ENCODE results near the gene FYB1.

The FYB1 gene

DNA sequence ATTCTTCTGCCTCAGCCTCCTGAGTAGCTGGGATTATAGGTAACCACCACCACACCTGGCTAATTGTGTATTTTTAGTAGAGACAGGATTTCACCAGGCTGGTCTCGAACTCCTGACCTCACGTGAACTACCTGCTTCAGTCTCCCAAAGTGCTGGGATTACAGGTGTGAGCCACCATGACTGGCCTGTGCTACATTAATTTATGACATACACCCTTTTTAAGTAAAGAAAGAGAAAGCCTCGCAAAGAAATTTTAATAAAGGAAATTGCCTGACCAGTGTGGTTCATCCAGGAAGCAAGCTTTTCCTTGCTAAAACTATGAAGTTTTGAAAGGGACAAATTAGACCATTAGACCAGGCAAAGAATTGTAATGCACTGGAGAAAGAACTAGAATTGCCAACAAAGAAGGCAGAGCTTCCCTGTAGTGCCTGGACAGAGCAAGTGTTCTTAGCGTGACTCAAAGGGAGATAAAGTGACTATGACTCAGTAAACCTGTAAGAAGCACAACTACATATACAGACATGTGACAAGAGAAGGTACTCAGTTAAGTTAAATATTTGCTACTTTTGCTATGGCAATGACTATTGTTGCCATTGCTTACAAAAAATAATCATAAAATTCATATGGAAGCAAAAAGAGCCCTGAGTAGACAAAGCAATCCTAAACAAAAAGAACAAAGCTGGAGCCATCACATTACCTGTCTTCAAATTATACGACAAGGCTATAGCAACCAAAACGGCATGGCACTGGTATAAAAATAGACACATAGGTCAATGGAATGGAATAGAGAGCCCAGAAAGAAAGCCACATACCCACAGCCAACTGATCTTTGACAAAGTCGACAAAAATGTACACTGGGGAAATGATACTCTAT lies 54.6 kb downstream of the FYB1 start:
- Histone ChIP-seq H4K8ac (ENCODE audit: low read length) (no peak overlapping the region), H3K36me3 (ENCODE audit: control insufficient read depth in 1 of 2, insufficient read depth in 2 of 2, low read depth in 1 of 2, low read length in 2 of 2) (no peaks in the 10 kb centered on the region), H3K9me3 (ENCODE audit: control insufficient read depth, low read length) (no peaks in the 10 kb centered on the region), H3K4me3 (ENCODE audit: insufficient read depth in 1 of 2, low read depth in 1 of 2, low read length in 2 of 2) (no peak overlapping the region), H3K27me3 (ENCODE audit: control insufficient read depth in 1 of 2, insufficient read depth in 1 of 2, low read length in 2 of 2) (no peaks in the 10 kb centered on the region), H3K4ac (ENCODE audit: low read depth in 1 of 2, low read length in 2 of 2) (no peak overlapping the region), H2AK5ac (ENCODE audit: low read length, severe bottlenecking) (peak overlapping the region; percentile 22), H3K18ac (ENCODE audit: low read depth in 1 of 2, low read length in 2 of 2) (no peak overlapping the region), H3K27ac (ENCODE audit: low read length, poor library complexity, severe bottlenecking) (no peak overlapping the region), H2BK12ac (ENCODE audit: low read length in 2 of 2) (no peak overlapping the region), H3K23ac (ENCODE audit: low read length in 2 of 2) (no peak overlapping the region), H3K79me1 (replicated peaks; ENCODE audit: low read length, poor library complexity, severe bottlenecking) (no peaks in the 10 kb centered on the region), H2BK15ac (ENCODE audit: low read depth, poor library complexity, severe bottlenecking) (no peak overlapping the region), H4K91ac (ENCODE audit: low read length) (no peak overlapping the region), H2BK120ac (ENCODE audit: low read depth, low read length) (no peak overlapping the region), H2AFZ (ENCODE audit: low read depth, low read length) (no peak overlapping the region), H3K4me1 (ENCODE audit: control insufficient read depth, insufficient read depth, low read depth, low read length) (peaks cover 2% of the 10 kb centered on the region), H2BK5ac (ENCODE audit: low read depth, low read length, poor library complexity, severe bottlenecking) (no peak overlapping the region), H3K9ac (ENCODE audit: low read length) (no peak overlapping the region), H3K14ac (ENCODE audit: low read length in 2 of 2) (no peak overlapping the region), H3K4me2 (ENCODE audit: low read length, poor library complexity, severe bottlenecking) (no peak overlapping the region)
- no peak for DNase-seq
- 97% methylated on average over 5 of the region's 7 CpGs for WGBS

- 67% methylated on average over 1 of the region's 1 CpG for WGBS
- Histone ChIP-seq H3K9me3 (ENCODE audit: control insufficient read depth, low read length) (no peaks in the 10 kb centered on the region), H4K8ac (ENCODE audit: low read length) (no peak overlapping the region), H3K4me3 (ENCODE audit: insufficient read depth in 1 of 2, low read depth in 1 of 2, low read length in 2 of 2) (no peak overlapping the region), H3K27ac (ENCODE audit: low read length, poor library complexity, severe bottlenecking) (no peak overlapping the region), H3K23ac (ENCODE audit: low read length in 2 of 2) (no peak overlapping the region), H3K4me2 (ENCODE audit: low read length, poor library complexity, severe bottlenecking) (no peak overlapping the region), H2BK15ac (ENCODE audit: low read depth, poor library complexity, severe bottlenecking) (no peak overlapping the region), H4K91ac (ENCODE audit: low read length) (no peak overlapping the region), H3K4me1 (ENCODE audit: control insufficient read depth, insufficient read depth, low read depth, low read length) (peaks cover 2% of the 10 kb centered on the region), H3K14ac (ENCODE audit: low read length in 2 of 2) (no peak overlapping the region), H3K79me1 (replicated peaks; ENCODE audit: low read length, poor library complexity, severe bottlenecking) (no peaks in the 10 kb centered on the region), H3K4ac (ENCODE audit: low read depth in 1 of 2, low read length in 2 of 2) (no peak overlapping the region), H2AK5ac (ENCODE audit: low read length, severe bottlenecking) (no peak overlapping the region), H2AFZ (ENCODE audit: low read depth, low read length) (no peak overlapping the region), H2BK5ac (ENCODE audit: low read depth, low read length, poor library complexity, severe bottlenecking) (no peak overlapping the region), H2BK12ac (ENCODE audit: low read length in 2 of 2) (no peak overlapping the region), H2BK120ac (ENCODE audit: low read depth, low read length) (no peak overlapping the region), H3K18ac (ENCODE audit: low read depth in 1 of 2, low read length in 2 of 2) (no peak overlapping the region), H3K27me3 (ENCODE audit: control insufficient read depth in 1 of 2, insufficient read depth in 1 of 2, low read length in 2 of 2) (no peaks in the 10 kb centered on the region), H3K36me3 (ENCODE audit: control insufficient read depth in 1 of 2, insufficient read depth in 2 of 2, low read depth in 1 of 2, low read length in 2 of 2) (no peaks in the 10 kb centered on the region), H3K9ac (ENCODE audit: low read length) (no peak overlapping the region)
- DNase-seq, result no peak
Measured at GRCh38 chr5:39164016-39164415, 55.3 kb downstream of the FYB1 start.

- Histone ChIP-seq H3K18ac (ENCODE audit: low read depth in 1 of 2, low read length in 2 of 2) (no peak overlapping the region), H3K4ac (ENCODE audit: low read depth in 1 of 2, low read length in 2 of 2) (no peak overlapping the region), H4K91ac (ENCODE audit: low read length) (no peak overlapping the region), H2BK120ac (ENCODE audit: low read depth, low read length) (no peak overlapping the region), H3K14ac (ENCODE audit: low read length in 2 of 2) (no peak overlapping the region), H3K9me3 (ENCODE audit: control insufficient read depth, low read length) (no peaks in the 10 kb centered on the region), H3K9ac (ENCODE audit: low read length) (no peak overlapping the region), H3K79me1 (replicated peaks; ENCODE audit: low read length, poor library complexity, severe bottlenecking) (no peaks in the 10 kb centered on the region), H2AK5ac (ENCODE audit: low read length, severe bottlenecking) (no peak overlapping the region), H3K27ac (ENCODE audit: low read length, poor library complexity, severe bottlenecking) (no peak overlapping the region), H3K4me3 (ENCODE audit: insufficient read depth in 1 of 2, low read depth in 1 of 2, low read length in 2 of 2) (no peak overlapping the region), H3K4me1 (ENCODE audit: control insufficient read depth, insufficient read depth, low read depth, low read length) (peaks cover 2% of the 10 kb centered on the region), H2AFZ (ENCODE audit: low read depth, low read length) (no peak overlapping the region), H2BK12ac (ENCODE audit: low read length in 2 of 2) (no peak overlapping the region), H3K36me3 (ENCODE audit: control insufficient read depth in 1 of 2, insufficient read depth in 2 of 2, low read depth in 1 of 2, low read length in 2 of 2) (no peaks in the 10 kb centered on the region), H3K4me2 (ENCODE audit: low read length, poor library complexity, severe bottlenecking) (no peak overlapping the region), H2BK15ac (ENCODE audit: low read depth, poor library complexity, severe bottlenecking) (no peak overlapping the region), H2BK5ac (ENCODE audit: low read depth, low read length, poor library complexity, severe bottlenecking) (no peak overlapping the region), H3K27me3 (ENCODE audit: control insufficient read depth in 1 of 2, insufficient read depth in 1 of 2, low read length in 2 of 2) (no peaks in the 10 kb centered on the region), H3K23ac (ENCODE audit: low read length in 2 of 2) (no peak overlapping the region), H4K8ac (ENCODE audit: low read length) (no peak overlapping the region)
- DNase-seq, result no peak
Measured at GRCh38 chr5:39161578-39161977, 57.8 kb downstream of the FYB1 start.

GRCh38 chr5:39160576-39161213 lies 58.7 kb downstream of the FYB1 start:
- H3K23ac ChIP-seq (ENCODE audit: low read length in 2 of 2), result no peak overlapping the region
- H3K4me2 ChIP-seq (ENCODE audit: low read length, poor library complexity, severe bottlenecking), result no peak overlapping the region
- DNase-seq, result no peak
- peaks cover 2% of the 10 kb centered on the region for H3K4me1 ChIP-seq (ENCODE audit: control insufficient read depth, insufficient read depth, low read depth, low read length)
- H3K9ac ChIP-seq (ENCODE audit: low read length), result no peak overlapping the region
- H3K27ac ChIP-seq (ENCODE audit: low read length, poor library complexity, severe bottlenecking), result no peak overlapping the region
- no peak overlapping the region for H3K4me3 ChIP-seq (ENCODE audit: insufficient read depth in 1 of 2, low read depth in 1 of 2, low read length in 2 of 2)
- H2AK5ac ChIP-seq (ENCODE audit: low read length, severe bottlenecking), result no peak overlapping the region
- no peaks in the 10 kb centered on the region for H3K79me1 ChIP-seq (replicated peaks; ENCODE audit: low read length, poor library complexity, severe bottlenecking)
- no peak overlapping the region for H2BK12ac ChIP-seq (ENCODE audit: low read length in 2 of 2)
- no peaks in the 10 kb centered on the region for H3K9me3 ChIP-seq (ENCODE audit: control insufficient read depth, low read length)
- no peaks in the 10 kb centered on the region for H3K27me3 ChIP-seq (ENCODE audit: control insufficient read depth in 1 of 2, insufficient read depth in 1 of 2, low read length in 2 of 2)
- no peaks in the 10 kb centered on the region for H3K36me3 ChIP-seq (ENCODE audit: control insufficient read depth in 1 of 2, insufficient read depth in 2 of 2, low read depth in 1 of 2, low read length in 2 of 2)
- 70% methylated on average over 2 of the region's 5 CpGs for WGBS
- H2BK15ac ChIP-seq (ENCODE audit: low read depth, poor library complexity, severe bottlenecking), result no peak overlapping the region
- H2BK5ac ChIP-seq (ENCODE audit: low read depth, low read length, poor library complexity, severe bottlenecking), result no peak overlapping the region
- no peak overlapping the region for H2BK120ac ChIP-seq (ENCODE audit: low read depth, low read length)
- H3K14ac ChIP-seq (ENCODE audit: low read length in 2 of 2), result no peak overlapping the region
- H3K4ac ChIP-seq (ENCODE audit: low read depth in 1 of 2, low read length in 2 of 2), result no peak overlapping the region
- H3K18ac ChIP-seq (ENCODE audit: low read depth in 1 of 2, low read length in 2 of 2), result no peak overlapping the region
- no peak overlapping the region for H2AFZ ChIP-seq (ENCODE audit: low read depth, low read length)
- H4K91ac ChIP-seq (ENCODE audit: low read length), result no peak overlapping the region
- H4K8ac ChIP-seq (ENCODE audit: low read length), result no peak overlapping the region
